Measurements from ENCODE around the gene UNC13C.

DNA sequence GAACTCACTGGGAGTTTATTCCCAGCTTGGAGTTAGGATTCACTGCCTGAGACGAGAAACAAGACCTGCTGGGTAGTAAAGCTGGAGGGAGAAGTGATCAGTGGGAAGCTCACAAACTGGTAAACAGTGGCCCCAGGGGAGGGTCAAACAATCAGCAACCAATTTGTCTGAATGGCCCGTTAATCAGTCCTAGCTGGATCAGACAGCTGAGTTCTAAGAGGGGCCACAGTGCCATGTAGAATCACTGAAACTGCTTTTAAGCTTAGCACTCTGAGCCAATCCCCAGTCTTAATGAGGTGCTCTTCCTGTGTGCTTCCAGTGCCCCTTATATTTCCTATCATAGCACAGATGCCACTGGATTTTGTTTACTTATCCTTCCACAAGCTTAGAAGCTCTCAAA, 626.8 kb downstream of the UNC13C start:
- no peak for TF ChIP-seq EZH2 (IDR thresholded peaks at IDR 0.05; ENCODE audit: borderline replicate concordance, control insufficient read depth, low read depth, low read length)
- TF ChIP-seq, protein P1, sequence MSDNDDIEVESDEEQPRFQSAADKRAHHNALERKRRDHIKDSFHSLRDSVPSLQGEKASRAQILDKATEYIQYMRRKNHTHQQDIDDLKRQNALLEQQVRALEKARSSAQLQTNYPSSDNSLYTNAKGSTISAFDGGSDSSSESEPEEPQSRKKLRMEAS (IDR thresholded peaks at IDR 0.05; ENCODE audit: low read depth, low read length) = no peak
- TF ChIP-seq POLR2AphosphoS5 (IDR thresholded peaks at IDR 0.05; ENCODE audit: low read length) = no peak
- TF ChIP-seq CREB1 (IDR thresholded peaks at IDR 0.05; ENCODE audit: low read depth) = no peak
- TF ChIP-seq CBFB (IDR thresholded peaks at IDR 0.05; ENCODE audit: low read depth) = no peak
- TF ChIP-seq, protein P2, sequence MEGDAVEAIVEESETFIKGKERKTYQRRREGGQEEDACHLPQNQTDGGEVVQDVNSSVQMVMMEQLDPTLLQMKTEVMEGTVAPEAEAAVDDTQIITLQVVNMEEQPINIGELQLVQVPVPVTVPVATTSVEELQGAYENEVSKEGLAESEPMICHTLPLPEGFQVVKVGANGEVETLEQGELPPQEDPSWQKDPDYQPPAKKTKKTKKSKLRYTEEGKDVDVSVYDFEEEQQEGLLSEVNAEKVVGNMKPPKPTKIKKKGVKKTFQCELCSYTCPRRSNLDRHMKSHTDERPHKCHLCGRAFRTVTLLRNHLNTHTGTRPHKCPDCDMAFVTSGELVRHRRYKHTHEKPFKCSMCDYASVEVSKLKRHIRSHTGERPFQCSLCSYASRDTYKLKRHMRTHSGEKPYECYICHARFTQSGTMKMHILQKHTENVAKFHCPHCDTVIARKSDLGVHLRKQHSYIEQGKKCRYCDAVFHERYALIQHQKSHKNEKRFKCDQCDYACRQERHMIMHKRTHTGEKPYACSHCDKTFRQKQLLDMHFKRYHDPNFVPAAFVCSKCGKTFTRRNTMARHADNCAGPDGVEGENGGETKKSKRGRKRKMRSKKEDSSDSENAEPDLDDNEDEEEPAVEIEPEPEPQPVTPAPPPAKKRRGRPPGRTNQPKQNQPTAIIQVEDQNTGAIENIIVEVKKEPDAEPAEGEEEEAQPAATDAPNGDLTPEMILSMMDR (IDR thresholded peaks at IDR 0.05 in 2 of 3, conservative IDR thresholded peaks at IDR 0.05 in 1 of 3; ENCODE audit: control insufficient read depth in 2 of 3, extremely low read depth in 1 of 3, insufficient read depth in 1 of 3, low read depth in 3 of 3, low read length in 3 of 3) = no peak

All from GM12878 (cell line).